ENCODE measurements around the gene MIS18A.
A peak's percentile ranks its signal among the peaks of the same experiment; 100 is the strongest.

Gene MIS18A

DNA sequence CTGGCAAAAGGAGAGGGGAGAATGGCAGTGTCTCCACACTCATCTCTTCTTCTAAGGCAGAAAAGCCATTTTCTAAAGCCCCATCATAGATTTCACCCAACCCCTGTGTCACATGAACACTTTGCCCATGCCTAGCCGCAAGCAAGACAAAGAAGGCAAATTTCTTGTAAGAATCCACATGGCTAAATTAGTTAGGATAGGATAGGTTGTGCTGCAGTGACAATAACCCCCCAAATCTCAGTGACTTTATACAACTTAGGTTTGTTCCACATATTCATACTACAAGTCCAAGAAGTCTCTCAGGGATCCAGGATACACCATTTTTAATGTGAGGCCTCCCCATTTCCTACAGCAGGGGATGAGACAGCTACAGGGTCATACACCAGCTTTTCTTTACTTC is 40.8 kb downstream of the MIS18A start:
- WGBS, 2 donors (ENCODE audit: extremely low coverage in 2 of 2, insufficient read length in 2 of 2, insufficient replicate concordance in 1 of 2) = no CpG with 5 or more reads among the region's 1 CpG
- H2AK5ac ChIP-seq (ENCODE audit: low read depth, low read length) = no peak overlapping the region
- no peak overlapping the region for H3K23ac ChIP-seq (ENCODE audit: low read depth, low read length, poor library complexity)
- no peaks in the 10 kb centered on the region for H3K36me3 ChIP-seq (replicated peaks in 1 of 2; ENCODE audit: control insufficient read depth in 2 of 2, insufficient read depth in 2 of 2, low read length in 2 of 2)
- H3K4me3 ChIP-seq (ENCODE audit: low read length in 2 of 2) = no peak overlapping the region
- no peak overlapping the region for H2BK12ac ChIP-seq (ENCODE audit: low read length)
- H2BK5ac ChIP-seq (ENCODE audit: low read length) = no peak overlapping the region
- H3K27me3 ChIP-seq (ENCODE audit: control insufficient read depth in 3 of 3, insufficient read depth in 3 of 3, low read depth in 1 of 3, low read length in 3 of 3) = peaks cover 0 to 3% (median 0%) of the 10 kb centered on the region in 3 experiments
- H2BK15ac ChIP-seq (ENCODE audit: low read length) = no peak overlapping the region
- H4K8ac ChIP-seq (ENCODE audit: low read depth, low read length) = no peak overlapping the region
- no peaks in the 10 kb centered on the region for H3K79me1 ChIP-seq (ENCODE audit: low read depth, low read length)
- no peak overlapping the region for H3K4ac ChIP-seq (ENCODE audit: low read length)
- no peak overlapping the region for H3K27ac ChIP-seq (replicated peaks; ENCODE audit: low read length)
- H3K4me2 ChIP-seq (ENCODE audit: insufficient read depth, low read length, poor library complexity, severe bottlenecking) = no peak overlapping the region
- H4K91ac ChIP-seq (ENCODE audit: low read depth, low read length, poor library complexity) = no peak overlapping the region
- H3K14ac ChIP-seq (ENCODE audit: low read length) = no peak overlapping the region
- no peak overlapping the region for H2AFZ ChIP-seq (ENCODE audit: low read length)
- H3K4me1 ChIP-seq (ENCODE audit: control insufficient read depth in 2 of 2, insufficient read depth in 1 of 2, low read depth in 1 of 2, low read length in 2 of 2) = peaks cover 0 to 4% of the 10 kb centered on the region in 2 donors
- no peak overlapping the region for H2BK120ac ChIP-seq (ENCODE audit: low read depth, low read length)
- no peak overlapping the region for H3K9ac ChIP-seq (ENCODE audit: low read depth, low read length, poor library complexity)
- H3K9me3 ChIP-seq (replicated peaks in 1 of 2; ENCODE audit: control insufficient read depth in 2 of 2, insufficient read depth in 1 of 2, low read depth in 1 of 2, low read length in 2 of 2) = peaks cover 2 to 3% of the 10 kb centered on the region in 2 donors
- DNase-seq (ENCODE audit: low spot score) = no peak
- H3K18ac ChIP-seq (ENCODE audit: low read length) = no peak overlapping the region

- no peak overlapping the region for H2BK15ac ChIP-seq (ENCODE audit: low read length)
- H3K36me3 ChIP-seq (replicated peaks in 1 of 2; ENCODE audit: control insufficient read depth in 2 of 2, insufficient read depth in 2 of 2, low read length in 2 of 2) = no peaks in the 10 kb centered on the region
- H3K79me1 ChIP-seq (ENCODE audit: low read depth, low read length) = no peaks in the 10 kb centered on the region
- no peak overlapping the region for H4K91ac ChIP-seq (ENCODE audit: low read depth, low read length, poor library complexity)
- H2BK12ac ChIP-seq (ENCODE audit: low read length) = no peak overlapping the region
- H3K9ac ChIP-seq (ENCODE audit: low read depth, low read length, poor library complexity) = no peak overlapping the region
- peak overlapping the region; percentile 65 for H3K23ac ChIP-seq (ENCODE audit: low read depth, low read length, poor library complexity)
- no peak overlapping the region for H3K4me2 ChIP-seq (ENCODE audit: insufficient read depth, low read length, poor library complexity, severe bottlenecking)
- H3K4ac ChIP-seq (ENCODE audit: low read length) = no peak overlapping the region
- H3K4me3 ChIP-seq (ENCODE audit: low read length in 2 of 2) = no peak overlapping the region
- H2AFZ ChIP-seq (ENCODE audit: low read length) = no peak overlapping the region
- peak overlapping the region; percentile 77 for H4K8ac ChIP-seq (ENCODE audit: low read depth, low read length)
- no peak overlapping the region for H2BK5ac ChIP-seq (ENCODE audit: low read length)
- H3K27me3 ChIP-seq (ENCODE audit: control insufficient read depth in 3 of 3, insufficient read depth in 3 of 3, low read depth in 1 of 3, low read length in 3 of 3) = peaks cover 0 to 3% (median 0%) of the 10 kb centered on the region in 3 experiments
- no peak overlapping the region for H3K27ac ChIP-seq (replicated peaks; ENCODE audit: low read length)
- H3K14ac ChIP-seq (ENCODE audit: low read length) = no peak overlapping the region
- no peak overlapping the region for H2AK5ac ChIP-seq (ENCODE audit: low read depth, low read length)
- no peak overlapping the region for H3K18ac ChIP-seq (ENCODE audit: low read length)
- no peak for DNase-seq (ENCODE audit: low spot score)
- no peak overlapping the region for H2BK120ac ChIP-seq (ENCODE audit: low read depth, low read length)
- WGBS, 2 donors (ENCODE audit: extremely low coverage in 2 of 2, insufficient read length in 2 of 2, insufficient replicate concordance in 1 of 2) = no CpG with 5 or more reads among the region's 3 CpGs
- H3K9me3 ChIP-seq (replicated peaks in 1 of 2; ENCODE audit: control insufficient read depth in 2 of 2, insufficient read depth in 1 of 2, low read depth in 1 of 2, low read length in 2 of 2) = peaks cover 2 to 3% of the 10 kb centered on the region in 2 donors
- peaks cover 0 to 4% of the 10 kb centered on the region in 2 donors for H3K4me1 ChIP-seq (ENCODE audit: control insufficient read depth in 2 of 2, insufficient read depth in 1 of 2, low read depth in 1 of 2, low read length in 2 of 2)
These were observed 41.8 kb downstream of the MIS18A start for GRCh38 chr21:32237021-32237420.

- no peak overlapping the region for H2AK5ac ChIP-seq (ENCODE audit: low read depth, low read length)
- DNase-seq (ENCODE audit: low spot score) = no peak
- no peak overlapping the region for H3K18ac ChIP-seq (ENCODE audit: low read length)
- peaks cover 0 to 3% (median 0%) of the 10 kb centered on the region in 3 experiments for H3K27me3 ChIP-seq (ENCODE audit: control insufficient read depth in 3 of 3, insufficient read depth in 3 of 3, low read depth in 1 of 3, low read length in 3 of 3)
- no peak overlapping the region for H2BK5ac ChIP-seq (ENCODE audit: low read length)
- peaks cover 0 to 3% of the 10 kb centered on the region in 2 donors for H3K4me1 ChIP-seq (ENCODE audit: control insufficient read depth in 2 of 2, insufficient read depth in 1 of 2, low read depth in 1 of 2, low read length in 2 of 2)
- no peak overlapping the region for H3K9ac ChIP-seq (ENCODE audit: low read depth, low read length, poor library complexity)
- H3K4me3 ChIP-seq (ENCODE audit: low read length in 2 of 2) = no peak overlapping the region
- H3K79me1 ChIP-seq (ENCODE audit: low read depth, low read length) = no peaks in the 10 kb centered on the region
- H2BK12ac ChIP-seq (ENCODE audit: low read length) = no peak overlapping the region
- H3K9me3 ChIP-seq (replicated peaks in 1 of 2; ENCODE audit: control insufficient read depth in 2 of 2, insufficient read depth in 1 of 2, low read depth in 1 of 2, low read length in 2 of 2) = peaks cover 0 to 3% of the 10 kb centered on the region in 2 donors
- no peak overlapping the region for H2AFZ ChIP-seq (ENCODE audit: low read length)
- no peak overlapping the region for H4K8ac ChIP-seq (ENCODE audit: low read depth, low read length)
- no peak overlapping the region for H3K4ac ChIP-seq (ENCODE audit: low read length)
- no peak overlapping the region for H3K23ac ChIP-seq (ENCODE audit: low read depth, low read length, poor library complexity)
- H3K14ac ChIP-seq (ENCODE audit: low read length) = no peak overlapping the region
- H3K27ac ChIP-seq (replicated peaks; ENCODE audit: low read length) = no peak overlapping the region
- no CpG with 5 or more reads among the region's 4 CpGs for WGBS, 2 donors (ENCODE audit: extremely low coverage in 2 of 2, insufficient read length in 2 of 2, insufficient replicate concordance in 1 of 2)
- no peaks in the 10 kb centered on the region for H3K36me3 ChIP-seq (replicated peaks in 1 of 2; ENCODE audit: control insufficient read depth in 2 of 2, insufficient read depth in 2 of 2, low read length in 2 of 2)
- no peak overlapping the region for H2BK15ac ChIP-seq (ENCODE audit: low read length)
- H2BK120ac ChIP-seq (ENCODE audit: low read depth, low read length) = no peak overlapping the region
- no peak overlapping the region for H4K91ac ChIP-seq (ENCODE audit: low read depth, low read length, poor library complexity)
- H3K4me2 ChIP-seq (ENCODE audit: insufficient read depth, low read length, poor library complexity, severe bottlenecking) = no peak overlapping the region
These were observed 45.0 kb downstream of the MIS18A start for GRCh38 chr21:32233722-32234301.

- no peak overlapping the region for H2AK5ac ChIP-seq (ENCODE audit: low read depth, low read length)
- no peak overlapping the region for H3K23ac ChIP-seq (ENCODE audit: low read depth, low read length, poor library complexity)
- H3K36me3 ChIP-seq (replicated peaks in 1 of 2; ENCODE audit: control insufficient read depth in 2 of 2, insufficient read depth in 2 of 2, low read length in 2 of 2) = no peaks in the 10 kb centered on the region
- H2AFZ ChIP-seq (ENCODE audit: low read length) = no peak overlapping the region
- no peak for DNase-seq (ENCODE audit: low spot score)
- no peak overlapping the region for H3K14ac ChIP-seq (ENCODE audit: low read length)
- no peak overlapping the region for H3K18ac ChIP-seq (ENCODE audit: low read length)
- no peak overlapping the region for H2BK15ac ChIP-seq (ENCODE audit: low read length)
- no peak overlapping the region for H3K9ac ChIP-seq (ENCODE audit: low read depth, low read length, poor library complexity)
- H3K4me1 ChIP-seq (ENCODE audit: control insufficient read depth in 2 of 2, insufficient read depth in 1 of 2, low read depth in 1 of 2, low read length in 2 of 2) = peaks cover 0 to 3% of the 10 kb centered on the region in 2 donors
- no peak overlapping the region for H3K4ac ChIP-seq (ENCODE audit: low read length)
- H3K9me3 ChIP-seq (replicated peaks in 1 of 2; ENCODE audit: control insufficient read depth in 2 of 2, insufficient read depth in 1 of 2, low read depth in 1 of 2, low read length in 2 of 2) = peaks cover 0 to 3% of the 10 kb centered on the region in 2 donors
- H4K91ac ChIP-seq (ENCODE audit: low read depth, low read length, poor library complexity) = no peak overlapping the region
- H3K27me3 ChIP-seq (ENCODE audit: control insufficient read depth in 3 of 3, insufficient read depth in 3 of 3, low read depth in 1 of 3, low read length in 3 of 3) = no peaks in the 10 kb centered on the region
- no CpG with 5 or more reads among the region's 4 CpGs for WGBS, 2 donors (ENCODE audit: extremely low coverage in 2 of 2, insufficient read length in 2 of 2, insufficient replicate concordance in 1 of 2)
- H2BK12ac ChIP-seq (ENCODE audit: low read length) = no peak overlapping the region
- no peak overlapping the region for H4K8ac ChIP-seq (ENCODE audit: low read depth, low read length)
- H3K4me2 ChIP-seq (ENCODE audit: insufficient read depth, low read length, poor library complexity, severe bottlenecking) = no peak overlapping the region
- H2BK5ac ChIP-seq (ENCODE audit: low read length) = no peak overlapping the region
- no peak overlapping the region for H3K4me3 ChIP-seq (ENCODE audit: low read length in 2 of 2)
- no peak overlapping the region for H2BK120ac ChIP-seq (ENCODE audit: low read depth, low read length)
- no peak overlapping the region for H3K27ac ChIP-seq (replicated peaks; ENCODE audit: low read length)
- no peaks in the 10 kb centered on the region for H3K79me1 ChIP-seq (ENCODE audit: low read depth, low read length)
These were observed 45.7 kb downstream of the MIS18A start for GRCh38 chr21:32233055-32233546.

All from neuronal stem cell (in vitro differentiated cells).